HepG2 (cell line): ENCODE data around the gene TPPP2.

Source experiments
- CTCF ChIP-seq: sonication (generic); formaldehyde crosslinking; IDR thresholded peaks from 2 replicates; pipeline ENCODE4 v1.5.0; 2020; ENCODE audit warnings: mild to moderate bottlenecking, missing genetic modification reagents, moderate library complexity
- FOXK2 ChIP-seq: fragments of 450-650 bp; IDR thresholded peaks from 2 replicates; pipeline ENCODE4 v1.6.1; 2016
- ZNF749 ChIP-seq: sonication (generic); formaldehyde crosslinking; IDR thresholded peaks from 2 replicates; pipeline ENCODE4 v1.8.0; 2022; ENCODE audit warnings: mild to moderate bottlenecking, missing genetic modification reagents, moderate library complexity, borderline replicate concordance

DNA sequence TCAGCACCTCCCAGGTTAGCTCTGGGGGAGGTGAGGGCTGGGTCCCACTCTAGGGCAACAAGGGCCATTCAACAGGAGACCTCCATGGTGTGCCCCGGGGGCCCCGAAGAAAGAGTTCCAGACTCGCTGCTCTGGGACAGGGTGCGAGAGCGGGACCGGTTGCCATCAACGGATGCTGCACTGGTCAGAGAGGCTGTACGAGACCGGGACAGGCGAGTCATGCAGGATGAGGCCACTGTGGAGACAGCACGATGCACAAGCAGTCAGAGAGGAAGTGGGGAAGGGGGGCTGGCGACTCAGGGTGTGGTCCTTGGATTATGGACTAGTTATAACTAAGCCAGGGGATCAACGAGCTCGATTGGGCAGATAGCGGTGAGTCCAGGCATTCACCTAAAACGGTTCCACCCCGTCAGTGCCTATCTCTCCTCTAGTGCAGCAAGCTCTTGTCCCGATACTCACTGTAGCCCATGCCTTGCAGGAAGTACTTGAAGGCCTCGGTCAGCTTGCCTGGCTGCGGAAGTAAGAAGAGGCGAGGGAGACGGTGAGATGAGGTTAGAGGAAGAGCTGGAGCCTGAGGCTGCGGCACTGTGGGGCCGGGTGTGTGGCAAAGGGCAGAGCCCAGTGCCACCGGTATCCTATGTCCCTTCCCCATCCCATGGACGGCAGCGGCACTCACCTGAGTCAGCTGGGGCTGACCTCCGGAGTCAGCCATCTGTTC lies 12.3 kb upstream of the TPPP2 start:
- TF ChIP-seq CTCF (no peak), FOXK2 (no peak), ZNF749 (CRISPR knock-in tag) (no peak)
